GM19328 (cell line): ENCODE results near the gene SETD7.

ENCODE experiments used
- ATAC-seq: cut with Tn5 transposase; IDR thresholded peaks from one replicate; pipeline ENCODE4 v1.9.1; 2021; ENCODE audit warnings: mild to moderate bottlenecking, moderate library complexity; ENCODE audit not compliant: unreplicated experiment

The SETD7 gene

DNA sequence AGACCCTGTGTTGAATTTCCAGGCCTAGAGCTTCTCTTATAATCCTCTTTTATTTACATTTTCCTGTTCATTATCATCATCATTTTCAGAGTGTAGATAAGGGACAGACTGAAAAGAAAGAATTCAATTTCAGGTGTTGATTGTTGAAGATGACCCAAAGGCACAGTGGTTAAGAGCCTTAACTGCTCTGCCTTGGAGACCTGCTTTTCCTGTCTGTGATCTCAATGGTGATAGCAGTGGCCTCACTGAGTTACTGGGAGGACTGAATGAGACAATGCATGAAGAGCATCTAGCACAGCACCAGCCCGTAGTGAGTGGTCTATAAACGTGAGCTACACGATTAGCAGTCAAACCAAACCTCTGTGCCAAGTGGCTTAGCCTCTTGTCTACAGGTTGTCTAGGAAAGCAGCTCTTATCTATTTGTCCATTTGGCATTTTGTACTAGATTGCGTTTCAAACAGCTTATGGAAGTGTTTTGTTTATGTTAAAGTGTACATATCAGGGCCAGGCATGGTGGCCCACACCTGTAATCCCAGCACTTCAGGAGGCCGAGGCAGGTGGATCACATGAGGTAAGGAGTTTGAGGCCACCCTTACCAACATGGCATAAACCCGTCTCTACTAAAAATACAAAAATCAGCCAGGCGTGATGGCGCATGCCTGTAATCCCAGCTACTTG, 41.5 kb downstream of the SETD7 start:
- ATAC-seq: no peak

DNA sequence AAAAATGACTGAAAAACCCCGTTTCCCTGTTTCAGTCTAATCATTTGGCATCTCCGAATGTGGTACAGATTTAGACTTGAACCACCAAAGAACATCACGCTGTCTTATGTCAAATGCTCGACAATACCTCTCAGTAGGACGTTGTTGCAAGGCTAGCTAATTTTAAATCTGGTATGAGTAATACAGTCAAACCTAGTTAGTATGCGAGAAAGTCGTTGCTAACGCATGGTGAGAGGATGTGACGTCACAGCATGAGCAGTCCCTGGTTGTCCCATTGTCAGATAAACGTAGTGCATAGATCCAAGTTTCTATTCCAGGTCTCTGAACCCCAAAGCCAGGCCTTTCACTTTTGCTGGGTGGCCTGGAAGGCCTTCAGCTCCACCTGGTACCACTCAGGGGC, 44.7 kb downstream of the SETD7 start:
- no peak for ATAC-seq

DNA sequence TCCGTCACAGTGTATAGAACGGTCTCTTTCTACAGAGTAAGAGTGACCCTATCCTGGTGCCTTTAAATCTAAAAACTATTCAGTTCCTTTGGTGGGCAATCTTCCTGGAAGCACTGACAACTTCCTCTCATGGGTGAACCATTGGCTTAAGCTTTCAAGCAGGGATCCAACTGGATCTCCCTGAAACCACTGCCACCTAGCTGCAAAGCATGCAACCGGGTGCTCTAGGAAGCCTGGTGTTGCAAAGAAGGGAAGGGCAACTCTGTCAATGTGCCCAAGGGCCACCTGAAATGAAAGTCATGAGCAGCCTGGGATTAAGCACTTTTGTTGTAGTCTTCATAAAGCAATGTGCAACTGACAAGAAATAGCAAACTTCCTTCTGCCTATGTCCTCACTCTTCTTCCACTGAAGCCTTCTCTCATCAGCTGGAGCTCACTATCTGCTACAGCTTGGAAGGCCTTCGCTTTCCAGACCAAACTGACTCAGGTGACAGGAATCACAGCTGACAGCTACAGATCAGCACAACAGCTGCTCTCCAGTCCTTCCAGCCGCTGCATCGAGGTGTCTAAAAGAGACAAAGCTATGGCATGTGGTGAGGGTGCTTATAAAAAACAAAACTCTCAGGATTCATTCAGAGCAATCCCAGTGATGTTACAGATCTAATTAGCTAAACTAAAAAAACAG, 46.1 kb downstream of the SETD7 start:
- no peak for ATAC-seq

DNA sequence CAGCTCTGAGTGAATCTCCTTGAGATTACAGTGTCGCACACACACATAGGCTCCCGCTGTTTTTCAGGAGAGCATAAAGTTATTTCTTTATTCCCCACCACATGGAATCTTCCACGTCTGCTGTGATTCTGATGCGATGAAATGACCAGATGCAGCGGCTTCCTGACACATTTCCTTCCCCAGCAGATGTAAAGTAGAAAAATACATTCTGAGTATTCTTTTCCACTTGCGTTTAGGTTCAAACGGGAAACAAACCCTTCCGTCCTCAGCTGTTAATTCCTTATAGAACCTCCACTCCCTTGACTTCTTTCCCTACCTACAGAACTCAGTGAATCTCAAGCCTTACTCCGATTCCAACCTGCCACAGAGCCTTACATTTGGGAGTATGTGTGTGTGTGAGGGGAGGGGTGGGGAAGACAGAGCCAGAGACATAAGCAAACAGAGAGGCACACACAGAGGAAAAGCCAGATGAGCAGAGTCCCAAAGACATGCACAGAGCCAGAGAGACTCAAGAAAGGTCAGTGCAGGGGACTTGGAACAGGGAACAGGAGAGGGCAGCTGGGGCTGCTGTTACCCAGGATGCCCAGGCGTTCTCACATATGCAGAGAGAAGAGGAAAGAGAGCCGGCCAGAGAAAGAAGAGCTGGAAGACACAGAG, 47.3 kb downstream of the SETD7 start:
- ATAC-seq: no peak

DNA sequence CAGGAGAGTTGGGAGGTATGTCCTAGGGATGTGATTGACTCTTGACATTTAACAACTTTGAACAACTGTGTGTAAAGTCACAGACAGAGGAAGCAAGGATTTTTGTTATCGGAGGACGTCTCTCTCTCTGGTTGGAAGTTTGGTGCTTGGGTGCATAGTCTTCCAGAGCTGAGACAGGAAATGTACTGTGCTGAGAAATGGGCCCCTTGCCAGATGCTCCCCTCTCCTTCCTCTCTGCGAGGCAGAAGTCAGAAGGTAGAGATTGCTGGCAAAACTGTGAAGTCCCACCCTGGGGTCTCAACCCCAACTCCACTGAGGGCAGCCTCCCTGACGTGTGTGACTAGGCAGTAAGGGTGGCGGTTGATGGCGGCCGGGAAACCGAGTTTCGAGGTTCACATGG, 49.2 kb downstream of the SETD7 start:
- ATAC-seq: no peak

DNA sequence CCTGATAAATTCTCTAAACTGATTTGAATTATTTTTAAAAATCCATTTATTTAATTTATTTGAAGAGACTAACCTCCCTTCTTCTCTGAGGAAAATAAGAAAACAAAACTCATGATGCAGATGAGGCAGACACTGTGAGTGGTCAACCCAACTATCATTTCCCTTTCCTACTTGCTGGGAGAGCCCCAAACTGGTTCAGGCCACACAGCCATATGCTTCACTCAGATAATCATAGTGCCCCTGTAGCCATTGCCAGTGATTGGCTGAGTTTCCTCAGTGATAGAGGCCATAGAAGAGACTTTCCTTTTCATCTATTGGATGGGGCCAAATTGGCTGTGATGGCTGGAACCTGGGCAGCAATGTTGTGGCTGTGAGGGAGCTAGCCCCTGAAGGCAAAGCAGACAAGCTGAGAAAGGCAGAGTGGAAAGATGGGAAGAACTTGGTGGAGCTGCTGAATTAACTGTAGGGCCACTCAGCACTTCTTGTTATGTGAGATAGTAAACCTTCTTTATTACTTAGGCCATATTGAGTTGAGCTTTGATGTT, 52.3 kb downstream of the SETD7 start:
- no peak for ATAC-seq

DNA sequence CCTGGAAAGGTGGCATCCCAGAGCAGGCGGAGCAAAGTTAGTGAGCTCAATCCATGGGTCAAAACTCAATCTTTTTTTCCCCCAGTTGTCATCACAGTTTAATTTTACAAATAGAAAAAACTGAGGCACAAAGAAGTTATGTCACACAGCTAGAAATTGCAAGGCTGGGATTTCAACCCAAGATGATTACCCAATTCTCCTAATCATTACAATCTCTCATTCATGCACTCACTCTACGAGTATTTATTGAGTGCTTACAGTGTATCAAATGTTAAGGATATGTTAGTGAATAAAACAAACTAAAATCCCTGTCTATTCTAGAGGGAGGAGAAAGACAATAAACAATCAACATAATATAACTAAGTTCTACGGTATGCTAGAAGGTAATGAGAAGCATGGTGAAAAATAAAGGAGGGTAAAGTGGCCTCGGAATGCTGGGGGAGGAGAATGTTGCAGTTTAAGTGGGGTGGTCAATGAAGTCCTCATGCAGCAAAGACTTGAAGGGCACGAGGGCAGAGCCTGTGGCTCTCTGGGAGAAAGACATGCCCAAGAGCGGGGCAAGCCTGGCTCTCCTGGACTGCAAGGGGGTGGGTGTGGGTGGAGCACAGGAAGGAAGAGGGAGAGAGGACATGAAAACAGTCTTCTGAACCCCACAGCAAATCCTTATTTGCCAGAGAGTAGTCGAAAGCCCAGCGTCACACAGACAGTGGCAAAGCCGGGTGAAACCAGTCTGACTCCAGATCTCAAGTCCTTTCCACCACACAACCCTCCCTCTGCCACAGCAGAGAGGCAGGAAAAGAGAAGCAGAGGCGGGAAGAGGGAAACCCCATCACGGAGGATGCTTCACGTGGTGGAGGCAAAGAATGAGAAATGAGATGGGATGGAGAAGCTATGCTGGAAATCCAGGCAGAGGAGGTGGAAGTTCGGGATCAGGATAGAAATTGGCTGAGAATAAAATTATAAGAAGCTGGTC, 53.8 kb downstream of the SETD7 start:
- no peak for ATAC-seq

DNA sequence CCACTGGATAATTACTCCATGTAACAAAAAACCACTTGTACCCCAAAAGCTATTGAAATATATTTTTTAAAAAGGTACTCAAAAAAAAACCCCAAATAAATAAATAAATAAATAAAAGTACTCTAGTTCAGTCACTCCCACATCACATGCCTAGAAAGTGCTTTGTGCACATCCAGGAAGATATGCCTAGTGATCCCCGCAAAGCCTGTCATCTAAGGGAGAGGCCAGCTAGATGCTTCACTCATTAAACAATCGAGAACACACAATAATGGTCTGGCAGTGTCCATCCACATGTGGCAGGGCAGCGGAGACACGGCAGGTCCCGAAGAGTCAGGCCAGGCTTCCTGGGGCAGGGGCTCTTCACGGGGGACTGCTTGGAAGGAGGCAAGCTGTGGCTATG, 54.5 kb downstream of the SETD7 start:
- ATAC-seq: no peak

DNA sequence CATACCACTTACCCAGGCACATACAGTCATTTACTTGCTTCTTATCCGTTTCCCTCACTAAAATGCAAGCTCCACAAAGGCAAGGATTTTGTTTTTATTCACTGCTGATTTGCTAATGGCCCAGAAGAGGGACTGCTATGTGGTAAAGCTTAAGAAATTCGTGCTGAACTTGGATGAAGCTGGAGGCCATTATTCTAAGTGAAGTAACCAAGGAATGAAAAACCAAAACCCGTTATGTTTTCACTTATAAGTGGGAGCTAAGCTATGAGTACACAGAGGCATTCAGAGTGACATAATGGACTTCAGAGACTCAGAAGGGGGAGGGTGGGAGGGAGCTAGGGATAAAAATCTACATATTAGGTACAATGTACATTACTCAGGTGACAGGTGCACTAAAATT, 54.9 kb downstream of the SETD7 start:
- no peak for ATAC-seq

DNA sequence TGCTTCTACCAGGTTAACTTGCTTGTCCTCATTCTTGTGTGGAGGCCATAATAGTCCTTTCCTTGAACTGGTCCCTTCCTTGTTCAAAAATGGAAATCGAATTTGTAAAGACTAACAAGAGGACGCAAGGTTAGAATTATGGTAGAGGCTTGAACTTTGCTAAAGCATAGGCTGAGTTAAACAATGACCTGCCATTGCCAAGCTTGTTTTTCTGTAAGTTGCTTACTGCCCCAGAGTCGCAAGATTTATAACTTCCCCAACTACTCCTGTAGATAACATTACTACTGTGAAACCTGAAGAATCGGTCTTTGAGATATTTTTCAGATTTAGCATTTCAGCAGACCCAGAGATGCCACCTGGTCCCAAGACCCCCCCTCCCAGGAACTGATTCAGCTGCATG, 56.8 kb downstream of the SETD7 start:
- no peak for ATAC-seq

DNA sequence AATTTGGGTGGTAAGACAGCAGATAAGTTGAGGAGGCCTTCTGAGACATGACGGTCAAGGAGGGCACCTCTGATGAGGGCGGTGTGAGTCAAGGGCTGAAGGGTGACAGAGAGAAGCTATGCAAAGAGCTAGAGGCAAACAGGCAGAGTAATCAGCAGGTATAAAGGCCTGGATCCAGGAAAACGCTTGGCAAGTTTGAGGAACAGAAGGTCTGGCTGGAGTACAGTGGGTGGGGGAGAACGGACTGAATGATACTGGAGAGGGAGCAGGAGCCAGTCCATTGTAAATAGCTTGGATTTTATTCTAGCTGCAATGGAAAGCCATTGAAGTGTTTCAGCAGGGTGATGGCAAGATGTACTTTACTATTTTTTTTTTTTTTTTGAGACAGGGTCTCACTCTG, 62.8 kb downstream of the SETD7 start:
- ATAC-seq: no peak

DNA sequence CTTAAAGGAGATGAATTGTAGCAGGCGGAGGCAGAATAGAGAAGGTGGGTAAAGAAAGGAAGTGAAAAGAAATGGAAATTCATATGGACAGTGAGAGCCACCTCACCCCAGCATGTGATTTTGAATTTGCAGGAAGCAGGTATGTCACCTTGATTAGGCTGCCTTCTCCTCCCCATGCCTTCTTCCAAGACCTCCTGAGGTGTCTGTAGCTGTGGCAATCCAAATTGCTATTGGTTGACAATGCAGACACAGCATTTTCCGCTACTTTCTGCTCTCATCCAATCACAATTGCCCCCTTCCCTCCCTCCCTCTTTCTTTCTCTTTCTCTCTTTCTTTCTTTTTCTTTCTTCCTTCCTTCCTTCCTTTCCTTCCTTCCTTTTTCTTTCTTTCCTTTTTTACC, 63.6 kb downstream of the SETD7 start:
- ATAC-seq: no peak

DNA sequence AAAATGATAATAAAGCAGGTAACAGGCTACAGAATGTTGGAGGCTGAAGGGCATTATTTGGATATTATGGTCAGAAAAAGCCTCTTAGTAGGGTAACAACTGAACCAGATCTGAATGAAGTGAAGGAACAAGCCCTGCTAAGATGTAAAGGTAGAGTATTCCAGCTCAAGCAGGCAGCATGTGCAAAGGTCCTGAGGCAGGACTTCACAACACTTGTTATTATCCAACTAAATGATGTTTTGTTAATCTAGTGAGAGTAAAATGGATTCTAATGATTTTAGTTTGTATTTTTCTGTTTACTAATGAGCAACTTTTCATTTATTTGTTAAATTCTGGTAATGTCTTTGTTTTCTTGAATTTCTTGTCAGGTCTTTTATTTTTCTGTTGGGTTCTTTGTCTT, 66.4 kb downstream of the SETD7 start:
- no peak for ATAC-seq

DNA sequence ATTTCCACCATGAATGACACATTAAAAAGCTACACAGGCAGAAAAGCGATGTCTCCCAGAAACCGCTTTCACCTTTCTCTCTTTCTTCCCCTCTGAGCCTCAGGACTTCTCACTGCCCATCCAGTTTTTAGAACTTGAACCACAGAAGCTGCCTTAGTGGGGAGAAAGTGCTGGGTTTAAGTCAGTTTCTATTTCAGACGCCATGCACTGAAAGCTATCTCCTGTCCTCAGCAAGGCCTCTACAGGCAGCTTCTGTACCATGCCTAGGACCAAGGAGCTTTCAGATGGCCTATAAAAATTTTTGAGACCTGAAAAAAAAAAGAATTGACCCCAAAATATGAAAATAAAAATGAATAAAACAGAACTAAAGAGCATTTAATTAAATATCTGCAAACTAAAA, 67.6 kb downstream of the SETD7 start:
- ATAC-seq: no peak

DNA sequence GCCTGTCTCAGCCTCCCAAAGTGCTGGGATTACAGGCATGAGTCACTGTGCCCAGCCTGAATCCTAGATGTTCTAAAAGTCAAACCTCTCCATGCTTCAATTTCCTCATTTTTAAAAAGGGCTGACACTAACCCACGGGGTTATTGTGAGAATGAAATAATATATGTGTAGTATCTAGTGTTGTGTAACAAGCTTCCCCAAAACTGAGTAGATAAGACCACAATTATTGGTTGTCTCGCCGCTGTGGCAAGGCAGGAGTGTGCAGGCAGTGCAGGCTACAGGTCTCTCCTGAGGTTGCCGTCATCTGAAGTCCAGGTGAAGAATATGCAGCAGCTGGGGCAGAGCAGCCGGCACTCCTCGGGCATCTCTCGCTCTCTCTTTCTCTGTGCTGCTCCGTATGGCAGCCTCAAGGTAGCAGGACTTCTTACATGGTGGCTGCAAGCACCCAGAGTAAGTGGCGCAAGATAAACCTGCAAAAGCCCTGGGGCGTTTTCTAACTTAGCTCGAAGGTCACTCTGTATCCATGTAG, 71.2 kb downstream of the SETD7 start:
- ATAC-seq: no peak

DNA sequence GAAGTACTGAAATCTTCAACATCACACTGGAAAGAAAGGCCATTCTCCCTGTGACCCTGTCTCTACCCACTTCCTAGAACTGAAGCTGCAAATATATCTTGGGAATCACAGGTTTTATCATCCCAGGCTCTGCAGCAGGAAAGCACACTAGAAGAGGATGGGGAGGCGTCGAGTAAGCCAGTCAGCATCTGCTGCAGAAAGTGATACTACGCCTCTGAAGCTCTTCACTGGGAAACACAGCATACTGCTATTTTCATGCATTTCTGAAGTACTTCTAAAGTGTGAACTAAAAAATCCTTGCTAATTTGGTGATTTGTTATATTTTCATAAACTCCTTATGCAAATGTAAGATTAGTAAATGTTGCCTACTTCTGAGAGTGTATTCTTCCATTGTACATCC, 73.0 kb downstream of the SETD7 start:
- no peak for ATAC-seq

DNA sequence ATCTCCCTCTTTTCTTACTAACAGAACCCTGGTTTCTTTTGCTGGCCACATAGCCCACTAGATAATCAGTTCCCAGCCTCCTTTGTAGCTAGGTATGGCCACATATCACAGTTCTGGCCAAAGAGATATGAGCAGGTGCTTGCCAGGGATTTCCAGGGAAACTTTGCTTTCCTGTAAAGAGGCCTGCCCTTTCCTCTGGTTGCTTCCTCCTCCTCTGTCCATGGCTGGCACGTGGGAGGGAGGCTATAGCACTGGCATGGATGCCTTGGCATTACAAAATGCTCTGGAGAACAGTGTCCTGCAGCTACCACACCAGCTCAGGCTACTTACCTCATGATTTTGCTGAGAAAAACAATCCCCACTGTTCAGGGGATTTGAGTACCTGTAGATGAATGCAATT, 74.6 kb downstream of the SETD7 start:
- no peak for ATAC-seq

DNA sequence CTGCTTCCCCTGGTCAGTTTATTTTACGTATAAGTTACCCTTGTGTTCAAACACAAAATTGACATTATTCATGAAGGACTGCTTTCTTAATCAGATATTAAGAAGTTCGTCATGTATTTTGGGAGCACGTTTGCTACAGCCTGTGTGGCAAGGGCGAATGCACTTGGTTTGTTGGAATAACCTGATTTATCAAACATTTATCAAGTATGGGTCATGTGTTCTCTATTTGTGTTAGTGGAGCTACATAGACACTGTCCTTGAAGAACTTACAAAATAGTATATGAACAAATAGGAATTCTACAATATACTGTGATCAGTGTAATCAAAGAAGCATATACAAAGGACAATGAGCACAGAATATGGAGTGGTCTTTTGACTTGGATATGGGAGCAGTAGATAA, 79.7 kb downstream of the SETD7 start:
- no peak for ATAC-seq

DNA sequence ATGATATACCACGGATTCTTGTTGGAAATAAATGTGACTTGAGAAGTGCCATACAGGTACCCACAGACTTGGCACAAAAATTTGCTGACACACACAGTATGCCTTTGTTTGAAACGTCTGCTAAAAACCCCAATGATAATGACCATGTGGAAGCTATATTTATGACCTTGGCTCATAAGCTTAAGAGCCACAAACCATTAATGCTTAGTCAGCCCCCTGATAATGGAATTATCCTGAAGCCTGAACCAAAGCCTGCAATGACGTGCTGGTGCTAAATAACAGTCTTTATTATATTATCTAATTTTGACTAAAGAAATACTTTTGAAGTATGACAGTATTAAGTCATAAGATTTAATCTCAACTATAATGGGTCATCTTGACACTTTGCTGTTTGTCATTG, 83.2 kb downstream of the SETD7 start:
- no peak for ATAC-seq

DNA sequence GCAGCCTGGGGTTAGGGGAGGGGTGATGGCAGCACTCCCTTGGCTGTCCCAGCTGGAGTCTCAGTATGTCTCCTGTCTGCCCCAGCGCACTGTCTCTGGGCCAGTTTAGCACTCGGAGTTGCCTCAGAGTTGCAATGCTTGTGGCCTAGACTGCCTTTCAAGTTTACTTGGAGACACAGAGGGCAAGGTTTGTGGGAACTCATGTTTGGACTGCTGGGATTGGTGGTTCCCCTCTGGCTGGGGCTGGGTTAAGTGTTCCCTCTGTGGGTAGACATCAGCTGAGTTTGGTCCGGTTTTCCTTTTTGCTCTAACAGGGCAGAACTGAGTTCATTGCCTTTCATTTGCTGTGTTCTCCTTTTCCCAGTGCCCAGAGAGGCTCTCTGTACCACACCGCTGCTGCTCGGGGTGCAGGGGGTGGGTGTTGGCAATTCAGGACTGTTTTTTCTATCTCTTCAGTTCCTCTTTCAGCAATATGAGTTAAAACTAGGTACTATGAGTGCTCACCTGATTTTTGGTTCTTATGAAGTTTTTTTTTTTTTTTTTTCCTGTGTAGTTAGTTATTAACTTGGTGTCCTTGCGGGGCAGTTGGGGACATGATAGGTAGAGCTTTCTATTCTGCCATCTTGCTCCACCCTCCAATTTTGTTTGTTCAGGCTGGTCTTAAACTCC, 84.9 kb downstream of the SETD7 start:
- no peak for ATAC-seq
